Measurements from ENCODE around the gene KATNAL2. TPM values are rescaled to one million over a fixed set of nuclear protein-coding genes. Genes with fewer than 3 reads are reported as not detected.
A peak's percentile ranks its signal among the peaks of the same experiment; 100 is the strongest.

Gene KATNAL2
- total RNA-seq, 6 experiments from 2014 or later: 1.2 to 5.1 (median 2.7) TPM

DNA sequence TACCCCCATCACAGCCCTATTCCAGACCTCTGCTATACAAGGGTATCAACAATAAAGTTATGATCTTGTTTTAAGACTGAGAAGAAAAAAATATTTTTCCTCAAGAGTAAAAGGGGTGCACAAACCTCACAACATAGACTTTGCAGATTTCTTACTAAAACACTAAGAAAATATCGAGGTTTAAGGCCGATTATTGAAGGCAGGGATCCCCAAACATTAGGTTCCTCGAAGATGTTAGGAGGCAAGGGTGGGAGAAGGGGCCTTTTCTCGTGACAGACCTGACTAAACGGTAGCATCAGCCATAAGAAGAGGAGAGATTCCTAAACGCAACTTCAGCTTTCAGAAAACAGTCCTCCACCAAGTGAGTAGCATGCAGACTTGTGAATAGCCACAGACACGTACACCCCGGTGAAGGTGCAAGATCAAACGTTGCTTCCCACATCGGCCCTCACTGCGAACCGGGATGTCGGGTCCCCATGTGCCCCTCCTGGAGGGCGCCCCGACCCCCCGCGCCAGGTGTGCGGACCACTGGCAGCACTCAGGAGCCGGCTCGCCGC, 773 bp upstream of the KATNAL2 start:
- ATAC-seq: peak; percentile 12 to 36 (median 20)
- Histone ChIP-seq H3K9me3 (no peaks in the 10 kb centered on the region), H3K27ac (peak overlapping the region in 2 of 3 donors; percentile 77 to 81), H3K27me3 (no peaks in the 10 kb centered on the region), H3K4me1 (peaks cover 0 to 8% (median 0%) of the 10 kb centered on the region in 4 donors), H3K36me3 (no peaks in the 10 kb centered on the region), H3K4me3 (peak overlapping the region; percentile 73 to 90 (median 82))
- intact Hi-C loops (cut with DNase I): no loop called here
- DNase-seq: no peak
- TF ChIP-seq, protein P1, sequence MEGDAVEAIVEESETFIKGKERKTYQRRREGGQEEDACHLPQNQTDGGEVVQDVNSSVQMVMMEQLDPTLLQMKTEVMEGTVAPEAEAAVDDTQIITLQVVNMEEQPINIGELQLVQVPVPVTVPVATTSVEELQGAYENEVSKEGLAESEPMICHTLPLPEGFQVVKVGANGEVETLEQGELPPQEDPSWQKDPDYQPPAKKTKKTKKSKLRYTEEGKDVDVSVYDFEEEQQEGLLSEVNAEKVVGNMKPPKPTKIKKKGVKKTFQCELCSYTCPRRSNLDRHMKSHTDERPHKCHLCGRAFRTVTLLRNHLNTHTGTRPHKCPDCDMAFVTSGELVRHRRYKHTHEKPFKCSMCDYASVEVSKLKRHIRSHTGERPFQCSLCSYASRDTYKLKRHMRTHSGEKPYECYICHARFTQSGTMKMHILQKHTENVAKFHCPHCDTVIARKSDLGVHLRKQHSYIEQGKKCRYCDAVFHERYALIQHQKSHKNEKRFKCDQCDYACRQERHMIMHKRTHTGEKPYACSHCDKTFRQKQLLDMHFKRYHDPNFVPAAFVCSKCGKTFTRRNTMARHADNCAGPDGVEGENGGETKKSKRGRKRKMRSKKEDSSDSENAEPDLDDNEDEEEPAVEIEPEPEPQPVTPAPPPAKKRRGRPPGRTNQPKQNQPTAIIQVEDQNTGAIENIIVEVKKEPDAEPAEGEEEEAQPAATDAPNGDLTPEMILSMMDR (IDR thresholded peaks at IDR 0.05): no peak
- no peak for TF ChIP-seq POLR2A (IDR thresholded peaks at IDR 0.05)
- under 1% methylated on average over 6 of the region's 21 CpGs for WGBS (ENCODE audit: insufficient coverage, low coverage, low lambda C conversion rate, missing lambda C conversion rate)

DNA sequence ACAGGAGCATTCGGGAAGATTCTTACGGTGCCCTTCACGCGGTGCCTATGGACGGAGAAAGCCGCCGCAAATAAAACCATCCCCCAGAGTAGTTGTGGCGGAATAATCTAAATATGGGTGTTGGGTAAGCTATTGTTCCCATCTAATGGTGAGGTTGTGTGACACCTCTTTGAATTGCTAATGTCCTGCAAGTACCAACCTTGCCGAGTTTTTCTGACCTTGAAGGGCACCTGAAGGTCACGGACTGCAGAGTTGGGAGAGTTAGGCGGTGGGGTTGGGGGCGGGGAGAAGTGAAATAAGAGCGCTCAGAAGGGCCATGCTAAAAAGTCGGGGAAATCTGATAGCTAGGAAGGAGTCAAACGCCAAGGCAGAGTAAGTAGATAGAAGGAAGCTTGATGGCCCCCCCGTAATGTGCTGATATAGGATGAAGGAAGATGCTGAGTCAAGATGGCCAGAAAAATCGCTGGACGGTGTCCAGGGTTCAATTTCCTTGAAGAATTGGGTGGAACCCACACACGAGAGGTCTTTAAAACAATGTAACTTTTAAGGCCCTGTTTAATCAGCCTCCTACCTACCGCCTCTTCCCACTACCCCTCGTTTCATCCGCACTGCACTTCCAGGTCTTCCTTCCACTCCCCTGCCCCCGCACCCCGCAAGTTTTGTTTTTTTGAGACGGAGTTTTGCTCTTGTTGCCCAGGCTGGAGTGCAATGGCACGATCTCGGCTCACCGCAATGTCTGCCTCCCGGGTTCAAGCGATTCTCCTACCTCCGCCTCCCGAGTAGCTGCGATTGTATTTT, 600 bp downstream of the KATNAL2 start:
- H3K27ac ChIP-seq: peak overlapping the region; percentile 77 to 81 (median 80)
- WGBS (ENCODE audit: insufficient coverage, low coverage, low lambda C conversion rate, missing lambda C conversion rate): 35% methylated on average over 30 of the region's 33 CpGs
- no peak for TF ChIP-seq POLR2A (IDR thresholded peaks at IDR 0.05)
- TF ChIP-seq, protein P1 (IDR thresholded peaks at IDR 0.05): no peak
- H3K4me3 ChIP-seq: peak overlapping the region; percentile 73 to 90 (median 82)
- H3K27me3 ChIP-seq: no peaks in the 10 kb centered on the region
- intact Hi-C loops (cut with DNase I): no loop called here
- no peaks in the 10 kb centered on the region for H3K9me3 ChIP-seq
- peak in 1 of 4 donors; percentile 1 for ATAC-seq
- peak in 1 of 3 donors; percentile 56 for DNase-seq
- H3K4me1 ChIP-seq: peaks cover 0 to 8% (median 0%) of the 10 kb centered on the region in 4 donors
- H3K36me3 ChIP-seq: no peaks in the 10 kb centered on the region

DNA sequence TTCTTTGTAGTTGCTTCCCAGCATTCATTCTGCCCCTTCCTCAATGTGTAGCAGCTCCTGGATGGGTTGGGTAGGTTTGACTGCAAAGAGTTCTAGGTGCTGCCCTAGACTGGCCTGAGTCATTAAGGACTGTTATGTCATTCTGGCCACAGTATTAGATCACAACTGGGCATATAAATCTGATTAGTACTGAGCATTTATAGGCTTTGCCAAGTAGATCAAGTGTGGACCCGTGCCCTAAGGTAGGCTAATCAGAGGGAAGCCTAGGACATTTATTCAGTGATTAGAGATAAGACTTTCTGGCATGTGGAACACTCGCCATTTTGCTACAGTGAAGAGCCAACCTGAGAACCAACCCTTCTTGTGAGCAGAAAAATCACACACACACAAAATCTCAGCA, 2.7 kb downstream of the KATNAL2 start:
- Histone ChIP-seq H3K9me3 (no peaks in the 10 kb centered on the region), H3K4me1 (peaks cover 0 to 8% (median 0%) of the 10 kb centered on the region in 4 donors), H3K36me3 (no peaks in the 10 kb centered on the region), H3K4me3 (no peak overlapping the region), H3K27me3 (no peaks in the 10 kb centered on the region), H3K27ac (no peak overlapping the region)
- intact Hi-C loops (cut with DNase I): no loop called here
- ATAC-seq (no peak), DNase-seq (no peak)
- WGBS (ENCODE audit: insufficient coverage, low coverage, low lambda C conversion rate, missing lambda C conversion rate): 66% methylated on average over 2 of the region's 2 CpGs
- TF ChIP-seq, protein P1 (IDR thresholded peaks at IDR 0.05): no peak
- no peak for TF ChIP-seq POLR2A (IDR thresholded peaks at IDR 0.05)

DNA sequence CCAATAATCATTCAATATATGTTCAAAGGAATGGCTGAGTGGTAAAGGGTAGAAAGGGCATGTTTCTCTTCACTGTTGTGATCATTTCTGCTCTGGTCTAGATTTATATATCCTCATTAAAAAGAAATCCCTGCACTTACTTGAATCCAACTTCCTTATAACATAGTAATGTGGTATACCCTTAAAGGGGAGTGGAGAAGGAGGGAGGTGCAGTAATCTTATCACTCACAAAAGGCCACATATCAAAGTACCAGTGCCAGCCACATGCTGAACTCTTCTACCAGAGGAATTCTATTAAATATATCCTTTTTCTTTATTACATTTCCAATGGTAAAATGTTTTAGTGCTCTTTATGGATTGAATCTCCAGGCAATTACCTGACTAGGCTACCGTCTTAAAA, 3.3 kb downstream of the KATNAL2 start:
- Histone ChIP-seq H3K9me3 (no peaks in the 10 kb centered on the region), H3K27me3 (no peaks in the 10 kb centered on the region), H3K4me3 (no peak overlapping the region), H3K27ac (no peak overlapping the region), H3K4me1 (peaks cover 0 to 8% (median 0%) of the 10 kb centered on the region in 4 donors), H3K36me3 (no peaks in the 10 kb centered on the region)
- intact Hi-C loops (cut with DNase I): no loop called here
- ATAC-seq: no peak
- 91% methylated on average over 1 of the region's 1 CpG for WGBS (ENCODE audit: insufficient coverage, low coverage, low lambda C conversion rate, missing lambda C conversion rate)
- no peak for TF ChIP-seq POLR2A (IDR thresholded peaks at IDR 0.05)
- TF ChIP-seq, protein P1 (IDR thresholded peaks at IDR 0.05): no peak
- DNase-seq: no peak
